Activated CD4-positive, alpha-beta T cell treated with anti-CD3 and anti-CD28 coated beads, Interleukin-2, amount 50 U/mL, for 4 hours (primary cell): ENCODE measurements around the gene SSX2B.
"Not testable (repeated sequence)": the region's sequence is repeated elsewhere in the genome, so short reads cannot be mapped to it uniquely, and the experiment has no call there.

Experiments used
- DNase-seq, 2 experiments: peaks; one replicate each; pipeline ENCODE4 v3.0.0-alpha.2; 2020

Gene SSX2B, protein sequence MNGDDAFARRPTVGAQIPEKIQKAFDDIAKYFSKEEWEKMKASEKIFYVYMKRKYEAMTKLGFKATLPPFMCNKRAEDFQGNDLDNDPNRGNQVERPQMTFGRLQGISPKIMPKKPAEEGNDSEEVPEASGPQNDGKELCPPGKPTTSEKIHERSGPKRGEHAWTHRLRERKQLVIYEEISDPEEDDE

DNA sequence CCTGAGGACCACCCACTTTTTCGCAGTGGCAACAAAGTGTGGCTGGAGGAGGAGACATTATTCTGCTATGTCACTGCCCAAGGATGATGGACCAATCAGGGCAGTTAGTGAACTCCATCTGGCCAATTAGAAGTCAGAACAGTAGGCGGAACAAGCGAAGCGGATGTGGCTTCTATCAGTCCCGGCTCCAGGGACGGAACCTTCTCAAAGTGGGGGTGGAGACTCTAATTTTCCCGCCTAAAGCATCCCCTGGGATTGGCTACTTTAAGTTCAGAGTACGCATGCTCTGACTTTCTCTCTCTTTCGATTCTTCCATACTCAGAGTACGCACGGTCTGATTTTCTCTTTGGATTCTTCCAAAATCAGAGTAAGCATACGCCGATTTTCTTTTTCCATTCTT is at the start of gene SSX2B:
Gene SSX2B (plus strand): TSS at position 301 of the 400 bp plus-strand sequence. CDS start 1,429 bp downstream, outside the sequence.
- DNase-seq = not testable (repeated sequence)

DNA sequence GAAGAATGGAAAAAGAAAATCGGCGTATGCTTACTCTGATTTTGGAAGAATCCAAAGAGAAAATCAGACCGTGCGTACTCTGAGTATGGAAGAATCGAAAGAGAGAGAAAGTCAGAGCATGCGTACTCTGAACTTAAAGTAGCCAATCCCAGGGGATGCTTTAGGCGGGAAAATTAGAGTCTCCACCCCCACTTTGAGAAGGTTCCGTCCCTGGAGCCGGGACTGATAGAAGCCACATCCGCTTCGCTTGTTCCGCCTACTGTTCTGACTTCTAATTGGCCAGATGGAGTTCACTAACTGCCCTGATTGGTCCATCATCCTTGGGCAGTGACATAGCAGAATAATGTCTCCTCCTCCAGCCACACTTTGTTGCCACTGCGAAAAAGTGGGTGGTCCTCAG is 44.0 kb upstream of the SSX2B start, which contains the start of gene SSX2:
Gene SSX2 (minus strand): TSS at position 101 of the 400 bp plus-strand sequence. CDS start 1,429 bp downstream, outside the sequence.
- DNase-seq = not testable (repeated sequence)

DNA sequence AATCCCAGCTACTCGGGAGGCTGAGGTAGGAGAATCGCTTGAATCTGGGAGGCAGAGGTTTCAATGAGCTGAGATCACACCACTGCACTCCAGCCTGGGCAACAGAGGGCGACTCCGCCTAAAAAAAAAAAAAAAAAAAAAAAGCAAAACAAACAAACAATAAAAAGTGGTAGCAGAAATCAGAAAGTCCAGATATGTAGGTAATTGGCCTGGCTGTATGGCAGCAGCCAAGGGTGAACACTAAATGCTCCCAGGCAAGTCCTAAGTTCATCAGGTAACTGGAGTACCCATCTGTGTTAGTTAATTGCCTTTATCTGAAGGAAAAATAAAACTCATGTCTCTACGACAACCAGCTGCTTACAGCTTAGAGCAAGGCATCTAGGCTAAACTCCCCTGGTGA is 14.9 kb downstream of the SSX2B start:
- not testable (repeated sequence) for DNase-seq

DNA sequence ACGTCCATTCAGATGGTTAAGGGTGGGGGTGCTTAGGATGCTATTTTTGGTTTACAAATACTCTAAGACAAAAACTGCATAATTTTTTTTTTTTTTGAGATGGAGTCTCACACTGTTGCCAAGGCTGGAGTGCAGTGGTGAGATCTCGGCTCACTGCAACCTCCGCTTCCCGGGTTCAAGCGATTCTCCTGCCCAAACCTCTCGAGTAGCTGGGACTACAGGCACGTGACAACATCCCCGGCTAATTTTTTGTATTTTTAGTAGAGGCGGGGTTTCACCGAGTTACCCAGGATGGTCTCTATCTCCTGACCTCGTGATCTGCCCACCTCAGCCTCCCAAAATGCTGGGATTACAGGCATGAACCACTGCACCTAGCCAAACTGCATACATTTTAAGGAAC is 22.5 kb downstream of the SSX2B start:
- not testable (repeated sequence) for DNase-seq

DNA sequence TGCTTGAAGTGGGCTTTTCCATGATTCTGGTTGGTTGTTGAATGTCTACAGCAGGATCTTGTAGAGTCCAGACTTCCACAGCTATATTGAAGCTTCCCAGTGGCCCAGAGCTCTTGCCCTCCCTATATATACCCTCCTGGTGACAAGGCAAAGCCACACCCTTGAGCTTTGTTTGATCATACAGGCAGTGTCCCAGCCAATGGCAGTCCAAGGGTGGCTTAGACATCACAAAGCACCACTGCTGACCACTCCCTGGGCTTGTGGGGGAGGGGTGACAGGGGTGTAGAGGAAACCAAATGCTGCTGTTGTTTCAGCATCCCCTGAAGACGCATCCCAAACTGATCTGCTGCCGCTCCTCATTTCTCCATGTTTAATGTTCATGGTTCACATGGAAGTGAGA is 46.3 kb downstream of the SSX2B start, which contains the start of gene SPANXN5:
Gene SPANXN5 (minus strand): TSS at position 101 of the 400 bp plus-strand sequence. CDS start 79 bp downstream, at position 22.
- DNase-seq = not testable (repeated sequence)

DNA sequence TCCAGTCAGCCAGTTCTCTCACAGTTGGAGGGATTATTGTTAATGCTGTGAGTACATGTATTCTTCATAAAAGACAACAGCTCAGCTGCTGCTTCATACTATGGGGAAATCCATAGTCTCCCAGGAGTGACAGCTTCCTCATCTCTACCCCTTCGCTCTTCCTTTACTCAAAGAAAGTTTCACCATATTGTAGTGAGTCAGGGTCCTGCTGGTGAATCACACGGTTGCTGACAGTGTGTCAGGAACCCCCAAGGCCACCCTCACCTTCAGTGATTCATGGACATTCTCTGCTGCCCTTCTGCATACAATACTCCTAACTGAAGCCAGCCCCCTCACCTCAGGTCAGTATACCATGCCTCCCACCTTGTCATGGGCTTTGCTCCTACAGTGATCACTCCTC is 53.8 kb downstream of the SSX2B start:
- not testable (repeated sequence) for DNase-seq
